GM23248 (cell line): Measurements from ENCODE around the gene CCDC192.

Source experiments
- EZH2 ChIP-seq: fragments of 200-600 bp; sonication (generic); IDR thresholded peaks from 2 replicates; pipeline ENCODE4 v1.6.1; 2018; ENCODE audit warnings: antibody characterized with exemption, mild to moderate bottlenecking; ENCODE audit not compliant: insufficient read depth, poor library complexity, severe bottlenecking
- EZH2phosphoT487 ChIP-seq: fragments of 200-600 bp; sonication (generic); IDR thresholded peaks from 2 replicates; pipeline ENCODE4 v1.6.1; 2018; ENCODE audit warnings: antibody characterized with exemption, moderate library complexity, mild to moderate bottlenecking, low read depth; ENCODE audit not compliant: insufficient read depth

DNA sequence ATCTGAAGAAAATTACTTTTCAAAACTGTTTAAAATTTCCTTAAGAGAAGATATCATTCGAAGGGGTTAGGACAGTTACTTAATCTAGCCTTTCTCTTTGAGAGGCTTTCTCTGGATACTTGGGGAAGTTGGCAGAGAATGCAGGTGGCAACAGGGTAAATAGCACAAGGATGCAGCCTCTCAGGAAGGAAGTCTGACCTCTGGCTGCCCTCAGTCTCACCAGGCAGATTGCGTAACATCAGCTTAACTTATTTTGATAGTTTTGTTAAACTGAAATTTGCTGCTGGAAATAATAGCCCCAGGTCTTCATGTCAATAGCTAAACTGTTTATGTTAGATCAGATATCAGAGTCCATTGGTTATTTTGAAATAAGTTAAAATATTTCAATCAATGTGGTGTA, 20.4 kb downstream of the CCDC192 start:
- TF ChIP-seq EZH2: no peak
- TF ChIP-seq EZH2phosphoT487: no peak
